CD8-positive, alpha-beta memory T cell (primary cell): ENCODE results near the gene PSMD11. TPM values are rescaled to one million over a fixed set of nuclear protein-coding genes. Genes with fewer than 3 reads are reported as not detected.
"Not testable (repeated sequence)": the region's sequence is repeated elsewhere in the genome, so short reads cannot be mapped to it uniquely, and the experiment has no call there.

Experiments used
- CTCF ChIA-PET: fragments of 350-600 bp; sonication (Branson Sonifier 250); formaldehyde crosslinking; loops from one replicate; lab custom pipeline; 2021; ENCODE audit warnings: antibody characterized with exemption; lab: Charles Lee
- POLR2A ChIA-PET: fragments of 350-600 bp; sonication (Branson Sonifier 250); formaldehyde crosslinking; loops from one replicate; lab custom pipeline; 2021; ENCODE audit warnings: antibody characterized with exemption; lab: Charles Lee
- DNase-seq, 5 donors: peaks; one replicate each; pipeline versions ENCODE4 v3.0.0 to v3.0.0-alpha.2; 2020 to 2022; ENCODE audit warnings: mixed read lengths in 1 of 5
- H3K27ac ChIP-seq: one replicate; pipeline ENCODE4 v1.7.0; 2013; ENCODE audit warnings: low read depth, mild to moderate bottlenecking, low read length, moderate library complexity
- H3K27me3 ChIP-seq: 2 replicates; pipeline ENCODE4 v1.7.0; 2013; ENCODE audit warnings: low read length, mild to moderate bottlenecking; ENCODE audit not compliant: insufficient read depth, poor library complexity, severe bottlenecking
- H3K36me3 ChIP-seq: 2 replicates; pipeline ENCODE4 v1.7.0; 2013; ENCODE audit warnings: mild to moderate bottlenecking, low read length, moderate library complexity; ENCODE audit not compliant: insufficient read depth
- H3K4me1 ChIP-seq: 2 replicates; pipeline ENCODE4 v1.7.0; 2013; ENCODE audit warnings: mild to moderate bottlenecking, low read length, moderate library complexity; ENCODE audit not compliant: insufficient read depth
- H3K4me3 ChIP-seq: 2 replicates; pipeline ENCODE4 v1.7.0; 2013; ENCODE audit warnings: mild to moderate bottlenecking, low read length
- H3K9me3 ChIP-seq: 2 replicates; pipeline ENCODE4 v1.7.0; 2013; ENCODE audit warnings: mild to moderate bottlenecking, low read length
- H3K27ac Mint-ChIP-seq, 8 donors: one replicate each; pipeline ENCODE4 v1.8.0; 2020 to 2021; ENCODE audit warnings: mixed read lengths in 8 of 8, mild to moderate bottlenecking in 6 of 8, inconsistent platforms in 3 of 8, moderate library complexity in 3 of 8
- H3K27me3 Mint-ChIP-seq, 2 donors: one replicate each; pipeline ENCODE4 v1.8.0; 2020 to 2021; ENCODE audit warnings: mixed read lengths in 2 of 2, mild to moderate bottlenecking in 1 of 2, moderate library complexity in 1 of 2
- H3K36me3 Mint-ChIP-seq, 3 donors: one replicate each; pipeline ENCODE4 v1.8.0; 2020 to 2021; ENCODE audit warnings: mixed read lengths in 3 of 3, inconsistent platforms in 1 of 3, mild to moderate bottlenecking in 1 of 3
- H3K4me1 Mint-ChIP-seq, 3 donors: one replicate each; pipeline ENCODE4 v1.8.0; 2020 to 2021; ENCODE audit warnings: mixed read lengths in 3 of 3, inconsistent platforms in 1 of 3, mild to moderate bottlenecking in 1 of 3
- H3K4me3 Mint-ChIP-seq, 7 donors: one replicate each; pipeline ENCODE4 v1.8.0; 2020 to 2021; ENCODE audit warnings: mixed read lengths in 7 of 7, mild to moderate bottlenecking in 6 of 7, moderate library complexity in 4 of 7, inconsistent platforms in 2 of 7
- H3K9me3 Mint-ChIP-seq, 5 donors: one replicate each; pipeline ENCODE4 v1.8.0; 2020 to 2022; ENCODE audit warnings: mixed read lengths in 5 of 5, mild to moderate bottlenecking in 3 of 5, moderate library complexity in 2 of 5, inconsistent platforms in 1 of 5
- polyA plus RNA-seq: library from polyadenylated mRNA; unstranded; fragments of 300-500 nt; fragmentation: Illumina TruSeq; gene quantifications from one replicate; pipeline ENCODE4 v1.2.3, GENCODE V29; 2021
- total RNA-seq, 2 experiments: library from RNA; stranded (reverse); gene quantifications; one replicate each; pipeline ENCODE4 v1.2.3, GENCODE V29; 2021

PSMD11 gene
- total and polyA plus RNA-seq, 3 experiments from 2014 or later, result 145 to 187 (median 175) TPM

DNA sequence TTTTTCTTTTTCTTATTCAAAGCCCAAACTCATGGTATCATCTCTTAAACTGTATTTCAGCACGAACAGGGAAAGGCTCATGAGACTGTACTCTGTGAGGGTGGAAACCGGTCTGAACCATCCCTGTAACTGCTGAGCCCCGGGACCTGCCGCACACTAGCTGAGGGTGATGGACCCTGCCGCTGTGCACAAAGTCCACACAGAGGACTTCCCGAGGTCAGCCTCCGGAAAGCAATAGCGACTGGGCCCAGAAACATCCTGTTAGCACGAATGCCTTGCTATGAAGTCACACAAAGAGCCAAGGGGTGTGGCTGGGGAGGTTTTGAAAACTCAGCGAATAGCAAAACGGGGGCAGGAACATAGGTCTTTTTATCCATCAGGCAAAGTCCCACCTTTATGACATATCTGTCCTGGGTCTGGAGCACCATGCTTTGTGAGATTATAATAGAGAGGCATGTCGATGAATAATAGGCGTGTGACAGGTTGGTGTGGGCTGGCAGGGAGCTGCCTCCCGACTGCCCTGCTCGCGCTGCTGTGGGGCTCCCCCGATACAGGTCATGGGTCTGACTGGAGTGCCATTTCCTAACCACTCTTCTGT, 75.9 kb downstream of the PSMD11 start:
- Histone ChIP-seq H3K4me3 (peak overlapping the region; percentile 46), H3K9me3 (no peaks in the 10 kb centered on the region), H3K4me1 (peaks cover 77% of the 10 kb centered on the region), H3K36me3 (no peaks in the 10 kb centered on the region), H3K27ac (peak overlapping the region; percentile 75), H3K27me3 (no peaks in the 10 kb centered on the region)
- Mint-ChIP-seq H3K9me3 (no peaks in the 10 kb centered on the region), H3K4me3 (peak overlapping the region; percentile 77 to 86 (median 84)), H3K36me3 (peaks cover 0 to 3% (median 0%) of the 10 kb centered on the region in 3 donors), H3K4me1 (peaks cover 70 to 82% (median 71%) of the 10 kb centered on the region in 3 donors), H3K27ac (peak overlapping the region; percentile 87 to 97 (median 94)), H3K27me3 (no peaks in the 10 kb centered on the region)
- ChIA-PET CTCF (interaction anchor here (1.5 to 1.8 kb wide), 2 partner anchors 31 to 58 kb away, joined by 3 to 5 read pairs; no protein-coding TSS in a partner anchor), POLR2A (interaction anchor here (0.6 to 2.5 kb wide), 5 partner anchors 16 to 169 kb away, joined by 3 to 23 read pairs (median 3); partner anchors contain the start of gene CDK5R1)
- peak; percentile 22 to 63 (median 49) for DNase-seq

DNA sequence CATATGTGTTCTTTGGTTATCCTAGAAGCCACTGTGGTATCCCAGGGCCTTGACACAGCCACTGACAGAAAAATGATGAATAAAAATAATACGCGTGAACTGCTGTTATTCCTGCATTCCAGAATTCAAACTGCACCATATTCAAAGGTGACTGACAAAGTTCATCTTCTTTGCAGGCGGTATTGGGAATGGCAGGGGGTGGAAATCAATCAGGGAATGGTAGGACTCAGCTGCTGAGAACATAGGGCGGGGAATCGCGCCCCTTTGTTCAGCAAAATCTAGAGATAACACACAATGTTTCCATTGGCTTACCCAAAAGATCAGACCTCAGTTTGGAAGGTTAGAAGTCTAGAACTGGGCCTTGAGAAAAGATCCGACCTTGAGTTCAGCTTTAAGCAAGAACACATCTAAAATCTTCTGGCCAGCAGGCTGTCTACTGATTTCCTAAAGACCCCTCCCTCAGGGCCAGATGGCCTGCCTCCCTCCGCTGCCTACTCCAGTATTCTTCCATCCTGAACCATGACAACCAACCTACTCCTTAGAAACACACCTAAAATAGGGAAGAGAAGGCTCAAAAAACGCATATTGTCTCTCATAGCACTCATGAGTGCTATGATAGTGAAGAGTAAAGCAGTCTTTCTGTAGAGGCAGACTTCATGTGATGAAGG, 76.6 kb downstream of the PSMD11 start:
- H3K27ac ChIP-seq, result no peak overlapping the region
- Mint-ChIP-seq H3K27me3 (peaks cover 0 to under 1% of the 10 kb centered on the region in 2 donors), H3K27ac (peak overlapping the region; percentile 87 to 97 (median 94)), H3K9me3 (no peaks in the 10 kb centered on the region), H3K4me3 (peak overlapping the region in 6 of 7 donors; percentile 77 to 86 (median 84)), H3K36me3 (peaks cover 0 to 3% (median 0%) of the 10 kb centered on the region in 3 donors), H3K4me1 (peaks cover 67 to 76% (median 71%) of the 10 kb centered on the region in 3 donors)
- no peaks in the 10 kb centered on the region for H3K9me3 ChIP-seq
- H3K4me3 ChIP-seq, result peak overlapping the region; percentile 46
- no peak for DNase-seq
- H3K4me1 ChIP-seq, result peaks cover 70% of the 10 kb centered on the region
- ChIA-PET CTCF (interaction anchor here (1.5 to 1.8 kb wide), 2 partner anchors 32 to 59 kb away, joined by 3 to 5 read pairs; no protein-coding TSS in a partner anchor), POLR2A (interaction anchor here (0.7 to 1.8 kb wide), 2 partner anchors 17 to 34 kb away, joined by 3 to 23 read pairs; partner anchors contain the start of gene CDK5R1)
- no peaks in the 10 kb centered on the region for H3K36me3 ChIP-seq
- H3K27me3 ChIP-seq, result no peaks in the 10 kb centered on the region

DNA sequence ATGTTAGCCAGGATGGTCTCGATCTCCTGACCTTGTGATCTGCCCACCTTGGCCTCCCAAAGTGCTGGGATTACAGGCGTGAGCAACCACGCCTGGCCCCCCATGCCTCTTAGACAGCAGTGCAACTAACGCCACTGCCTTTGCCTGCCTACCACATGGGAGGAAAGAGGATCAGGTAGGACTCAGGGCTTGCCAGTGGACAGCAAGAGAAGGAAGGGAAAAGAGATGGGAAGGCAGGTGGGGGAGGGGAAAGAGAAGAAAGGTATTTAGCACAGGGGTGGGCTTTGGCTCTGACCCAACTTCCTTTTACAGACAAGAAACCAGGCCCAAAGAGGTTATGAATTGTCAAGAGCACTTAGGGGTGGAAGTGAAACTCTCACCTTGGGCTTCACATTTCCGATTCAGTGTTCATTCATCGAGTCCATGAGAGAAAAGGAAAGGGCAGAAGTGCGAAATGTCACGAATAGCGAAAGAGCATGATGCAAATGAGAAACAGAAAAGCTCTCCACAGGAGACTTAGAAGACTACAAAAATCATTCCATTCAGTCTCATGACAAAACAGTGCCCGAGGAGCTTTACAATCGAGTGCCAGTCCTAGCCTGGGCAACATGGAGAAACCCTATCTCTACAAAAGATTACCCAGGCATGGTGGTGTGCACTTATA, 78.8 kb downstream of the PSMD11 start:
- Mint-ChIP-seq H3K27me3 (peaks cover 1 to 3% of the 10 kb centered on the region in 2 donors), H3K9me3 (no peaks in the 10 kb centered on the region), H3K27ac (peak overlapping the region in 6 of 8 donors; percentile 42 to 88 (median 78)), H3K36me3 (peaks cover 0 to 3% (median 0%) of the 10 kb centered on the region in 3 donors), H3K4me3 (peak overlapping the region; percentile 6 to 85 (median 77)), H3K4me1 (peaks cover 54 to 63% (median 55%) of the 10 kb centered on the region in 3 donors)
- POLR2A ChIA-PET, result interaction anchor here (1.0 to 1.3 kb wide), 2 partner anchors 36 kb away, joined by 3 to 4 read pairs; partner anchors contain the start of gene CDK5R1
- Histone ChIP-seq H3K4me1 (peaks cover 48% of the 10 kb centered on the region), H3K4me3 (peak overlapping the region; percentile 14), H3K27ac (no peak overlapping the region), H3K36me3 (no peaks in the 10 kb centered on the region), H3K9me3 (no peaks in the 10 kb centered on the region), H3K27me3 (no peaks in the 10 kb centered on the region)
- CTCF ChIA-PET, result interaction anchor here (2.0 to 3.0 kb wide), 2 partner anchors 27 to 61 kb away, joined by 4 to 13 read pairs; no protein-coding TSS in a partner anchor
- DNase-seq, result peak in 1 of 5 donors; percentile 56

DNA sequence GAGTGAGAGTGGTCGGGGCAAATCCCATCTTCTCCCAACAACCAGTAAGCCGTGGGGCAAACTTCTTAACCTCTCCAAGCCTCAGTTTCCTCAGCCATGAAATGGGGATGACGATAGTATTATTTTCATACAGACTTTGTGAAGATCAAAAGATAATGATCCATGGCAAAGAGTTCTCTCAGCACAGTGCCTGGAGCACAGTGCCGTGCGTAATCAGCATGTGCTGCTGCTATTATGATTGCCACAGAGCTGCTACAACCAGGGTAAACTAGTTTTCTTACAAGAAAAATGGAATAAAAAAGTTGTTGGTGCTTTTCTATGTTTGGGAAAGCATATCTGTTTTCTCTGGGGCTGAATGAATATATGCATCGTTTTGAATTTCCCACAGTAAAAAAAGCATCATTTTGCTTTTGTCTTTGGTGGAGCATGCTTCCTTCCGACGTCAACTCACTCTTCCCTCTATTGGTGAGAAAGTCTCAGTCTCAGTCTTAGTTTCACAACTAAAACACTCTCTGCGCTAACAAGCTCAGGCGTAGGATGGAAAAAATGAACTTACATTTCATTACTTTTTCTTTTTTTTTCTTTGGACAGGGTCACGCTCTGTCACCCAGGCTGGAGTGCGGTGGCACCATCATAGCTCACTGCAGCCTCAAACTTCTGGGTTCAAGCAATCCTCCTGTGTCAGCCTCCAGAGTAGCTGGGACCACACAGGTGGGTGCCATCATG, 79.7 kb downstream of the PSMD11 start:
- H3K36me3 Mint-ChIP-seq, result peaks cover 0 to 3% (median 0%) of the 10 kb centered on the region in 3 donors
- peaks cover 54 to 65% (median 55%) of the 10 kb centered on the region in 3 donors for H3K4me1 Mint-ChIP-seq
- no peaks in the 10 kb centered on the region for H3K36me3 ChIP-seq
- H3K4me3 ChIP-seq, result peak overlapping the region; percentile 14
- ChIA-PET CTCF (interaction anchor here (0.7 to 3.0 kb wide), 4 partner anchors 26 to 62 kb away, joined by 3 to 13 read pairs (median 4); no protein-coding TSS in a partner anchor), POLR2A (interaction anchor here (1.2 to 1.3 kb wide), 2 partner anchors 11 to 36 kb away, joined by 3 read pairs; no protein-coding TSS in a partner anchor)
- no peak overlapping the region for H3K27ac ChIP-seq
- H3K9me3 Mint-ChIP-seq, result no peaks in the 10 kb centered on the region
- peak overlapping the region in 6 of 8 donors; percentile 24 to 87 (median 74) for H3K27ac Mint-ChIP-seq
- DNase-seq, result peak in 1 of 5 donors; percentile 39
- H3K4me1 ChIP-seq, result peaks cover 48% of the 10 kb centered on the region
- H3K27me3 Mint-ChIP-seq, result peaks cover 2 to 3% of the 10 kb centered on the region in 2 donors
- H3K27me3 ChIP-seq, result no peaks in the 10 kb centered on the region
- no peaks in the 10 kb centered on the region for H3K9me3 ChIP-seq
- H3K4me3 Mint-ChIP-seq, result peak overlapping the region; percentile 18 to 85 (median 77)

DNA sequence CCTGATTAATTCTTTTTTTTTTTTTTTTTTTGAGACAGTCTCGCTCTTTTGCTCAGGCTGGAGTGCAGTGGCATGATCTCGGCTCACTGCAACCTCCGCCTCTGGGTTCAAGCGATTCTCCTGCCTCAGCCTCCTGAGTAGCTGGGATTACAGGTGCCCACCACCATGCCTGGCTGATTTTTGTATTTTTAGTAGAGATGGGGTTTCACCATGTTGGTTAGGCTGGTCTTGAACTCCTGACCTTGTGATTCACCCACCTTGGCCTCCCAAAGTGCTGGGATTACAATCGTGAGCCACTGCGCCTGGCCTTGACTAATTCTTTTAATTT, 80.2 kb downstream of the PSMD11 start:
- Mint-ChIP-seq H3K4me3 (peak overlapping the region in 5 of 7 donors; percentile 65 to 85 (median 79)), H3K4me1 (peaks cover 57 to 68% (median 57%) of the 10 kb centered on the region in 3 donors)
- H3K9me3 Mint-ChIP-seq, H3K27ac Mint-ChIP-seq, H3K36me3 Mint-ChIP-seq, H3K9me3 ChIP-seq, H3K27me3 Mint-ChIP-seq, H3K27ac ChIP-seq, H3K4me3 ChIP-seq, H3K36me3 ChIP-seq, DNase-seq, H3K27me3 ChIP-seq: not testable (repeated sequence)
- CTCF ChIA-PET, result interaction anchor here (0.7 to 3.0 kb wide), 4 partner anchors 26 to 62 kb away, joined by 3 to 13 read pairs (median 4); no protein-coding TSS in a partner anchor
- POLR2A ChIA-PET, result interaction anchor here (1.2 to 1.3 kb wide), 2 partner anchors 10 to 37 kb away, joined by 3 read pairs; no protein-coding TSS in a partner anchor
- H3K4me1 ChIP-seq, result peaks cover 50% of the 10 kb centered on the region

DNA sequence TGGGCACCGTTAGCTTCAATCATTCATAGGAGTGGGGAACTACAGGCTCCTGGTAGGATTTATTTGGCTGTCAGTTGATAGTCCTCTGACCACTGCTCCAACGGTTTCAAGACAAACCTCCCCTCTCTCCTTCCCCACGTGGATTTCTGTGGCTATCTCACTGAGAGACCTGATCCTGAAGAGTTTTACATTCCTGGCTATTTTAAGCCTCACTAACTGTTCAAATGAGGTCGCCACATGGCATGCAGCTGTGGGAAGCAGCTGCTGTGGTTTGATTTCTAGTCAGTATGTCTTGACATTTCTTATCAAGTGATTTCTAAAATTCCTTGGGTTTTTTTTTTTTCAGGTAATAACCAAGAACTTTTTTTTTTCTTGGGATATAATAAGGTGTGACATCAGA, 80.8 kb downstream of the PSMD11 start:
- no peak overlapping the region for H3K27ac ChIP-seq
- peak overlapping the region in 1 of 8 donors; percentile 7 for H3K27ac Mint-ChIP-seq
- peaks cover 0 to 3% (median 0%) of the 10 kb centered on the region in 3 donors for H3K36me3 Mint-ChIP-seq
- H3K9me3 Mint-ChIP-seq, result no peaks in the 10 kb centered on the region
- H3K4me3 Mint-ChIP-seq, result peak overlapping the region in 2 of 7 donors; percentile 9 to 76
- no peaks in the 10 kb centered on the region for H3K9me3 ChIP-seq
- H3K4me1 ChIP-seq, result peaks cover 44% of the 10 kb centered on the region
- H3K4me1 Mint-ChIP-seq, result peaks cover 53 to 65% (median 54%) of the 10 kb centered on the region in 3 donors
- peaks cover 2 to 3% of the 10 kb centered on the region in 2 donors for H3K27me3 Mint-ChIP-seq
- POLR2A ChIA-PET, result interaction anchor here (1.2 kb wide), 1 partner anchor 10 kb away, joined by 3 read pairs; no protein-coding TSS in a partner anchor
- no peaks in the 10 kb centered on the region for H3K27me3 ChIP-seq
- no peak for DNase-seq
- CTCF ChIA-PET, result interaction anchor here (2.0 to 3.0 kb wide), 2 partner anchors 25 to 63 kb away, joined by 4 to 13 read pairs; no protein-coding TSS in a partner anchor
- H3K4me3 ChIP-seq, result no peak overlapping the region
- no peaks in the 10 kb centered on the region for H3K36me3 ChIP-seq
